BJ (cell line): ENCODE measurements around the gene MC1R. TPM values are rescaled to one million over a fixed set of nuclear protein-coding genes. Genes with fewer than 3 reads are reported as not detected.

Source experiments
- CTCF ChIA-PET: fragments of 350-600 bp; formaldehyde crosslinking; extraction: SDS; loops from one replicate; lab custom pipeline; 2021; ENCODE audit warnings: antibody characterized with exemption, inconsistent platforms; lab: Yijun Ruan, JAX
- POLR2A ChIA-PET: fragments of 300-600 bp; sonication (Branson Sonifier 250); formaldehyde crosslinking; extraction: SDS; loops from one replicate; lab custom pipeline; 2021; ENCODE audit warnings: antibody characterized with exemption; lab: Charles Lee
- DNase-seq: peaks from one replicate; pipeline ENCODE4 v3.0.0-alpha.2; 2011; ENCODE audit warnings: low read depth
- H3K27me3 ChIP-seq: 2 replicates; pipeline ENCODE4 v1.6.0; 2011; ENCODE audit warnings: low read length; ENCODE audit not compliant: control insufficient read depth, insufficient read depth
- H3K36me3 ChIP-seq: 2 replicates; pipeline ENCODE4 v1.5.1; 2011; ENCODE audit warnings: low read length; ENCODE audit not compliant: control insufficient read depth, insufficient read depth
- H3K4me3 ChIP-seq: 2 replicates; pipeline ENCODE4 v1.5.1; 2011; ENCODE audit warnings: low read depth, mild to moderate bottlenecking, control low read depth, low read length
- CTCF ChIP-seq: IDR thresholded peaks from 2 replicates; pipeline ENCODE4 v1.5.1; 2011; ENCODE audit warnings: low read depth, mild to moderate bottlenecking, control low read depth, inconsistent platforms, low read length, moderate library complexity; ENCODE audit not compliant: insufficient read depth
- polyA plus RNA-seq: library from polyadenylated mRNA; depleted of rRNA; stranded (reverse); fragments of >200 nt; gene quantifications from 2 replicates; pipeline ENCODE4 v1.2.3, GENCODE V29; 2011

Gene MC1R
- polyA plus RNA-seq, 1 experiment = 7.2 TPM

DNA sequence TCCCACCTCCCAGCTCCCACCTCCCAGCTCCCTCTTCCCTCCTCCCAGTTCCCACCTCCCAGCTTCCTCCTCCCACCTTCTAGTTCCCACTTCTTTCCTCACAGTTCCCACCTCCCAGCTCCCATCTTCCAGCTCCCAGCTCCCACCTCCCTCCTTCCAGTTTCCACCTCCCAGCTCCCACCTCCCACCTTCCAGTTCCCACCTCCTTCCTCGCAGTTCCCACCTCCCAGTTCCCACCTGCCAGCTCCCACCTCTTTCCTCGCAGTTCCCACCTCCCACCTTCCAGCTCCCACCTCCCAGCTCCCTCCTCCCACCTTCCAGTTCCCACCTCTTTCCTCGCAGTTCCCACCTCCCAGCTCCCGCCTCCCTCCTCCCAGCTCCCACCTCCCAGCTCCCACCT is 10.4 kb upstream of the MC1R start:
- Histone ChIP-seq H3K27me3 (no peaks in the 10 kb centered on the region), H3K36me3 (peaks cover 45% of the 10 kb centered on the region), H3K4me3 (no peak overlapping the region)
- no peak for TF ChIP-seq CTCF
- no peak for DNase-seq
- ChIA-PET POLR2A (interaction anchor here (0.6 kb wide), 1 partner anchor 35 kb away, joined by 4 read pairs; the partner anchor contains the start of gene TCF25), CTCF (interaction anchor here (0.6 to 6.6 kb wide), 5 partner anchors 10 to 202 kb away, joined by 3 to 48 read pairs (median 6); partner anchors contain the start of genes MC1R and TUBB3)

DNA sequence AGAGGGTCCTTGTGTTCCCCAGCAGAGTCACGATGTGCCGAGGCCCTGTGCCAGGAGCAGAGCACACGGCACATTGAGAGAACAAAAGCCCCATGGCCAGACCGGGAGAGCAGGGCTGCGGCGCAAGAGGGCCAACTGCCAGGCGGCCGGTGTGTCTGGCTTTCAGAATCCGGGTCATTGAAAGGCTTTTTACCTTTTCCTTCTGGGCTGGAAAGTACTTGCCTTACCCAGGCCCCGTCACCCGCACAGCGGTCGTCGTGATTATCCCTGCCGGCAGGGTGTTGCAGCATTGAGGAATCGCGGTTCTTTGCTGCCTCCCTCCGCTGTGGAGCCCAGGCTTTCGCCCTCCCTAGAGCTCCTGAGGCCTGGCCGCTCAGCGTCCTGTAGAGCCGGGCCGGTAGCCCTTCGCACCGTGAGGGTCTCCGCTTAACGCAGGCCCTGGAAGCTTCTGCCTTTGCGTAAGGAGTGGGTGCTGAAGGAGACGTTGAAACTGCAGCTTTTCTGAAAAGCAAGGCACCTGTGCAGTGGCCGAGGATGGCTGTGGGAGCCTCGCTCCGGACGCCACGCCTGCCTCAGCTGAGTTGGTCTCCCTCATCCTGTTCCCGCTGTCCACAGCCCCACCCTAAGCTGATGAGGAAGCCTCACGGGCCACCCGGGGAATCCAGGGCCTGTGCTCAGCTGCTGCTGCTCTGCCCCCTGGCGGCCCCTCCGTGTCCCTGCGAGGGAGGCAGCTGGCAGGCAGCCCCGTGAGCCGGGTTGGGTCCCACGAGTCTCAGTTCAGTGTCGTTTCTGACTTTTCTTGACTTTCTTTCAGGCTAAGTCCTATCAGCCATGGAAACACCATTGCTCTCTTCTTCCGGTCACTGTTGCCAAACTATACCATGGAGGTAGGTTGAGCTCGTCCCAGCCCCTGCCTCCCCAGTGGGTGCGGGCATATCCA is 8.6 kb upstream of the MC1R start:
- no peak for DNase-seq
- Histone ChIP-seq H3K4me3 (no peak overlapping the region), H3K27me3 (no peaks in the 10 kb centered on the region), H3K36me3 (peaks cover 38% of the 10 kb centered on the region)
- CTCF ChIA-PET = interaction anchor here (0.6 to 6.6 kb wide), 17 partner anchors 9 to 204 kb away, joined by 3 to 48 read pairs (median 3); partner anchors contain the start of genes DBNDD1, DEF8, MC1R and TUBB3
- peak; percentile 98 for TF ChIP-seq CTCF
- POLR2A ChIA-PET = no interaction called here

DNA sequence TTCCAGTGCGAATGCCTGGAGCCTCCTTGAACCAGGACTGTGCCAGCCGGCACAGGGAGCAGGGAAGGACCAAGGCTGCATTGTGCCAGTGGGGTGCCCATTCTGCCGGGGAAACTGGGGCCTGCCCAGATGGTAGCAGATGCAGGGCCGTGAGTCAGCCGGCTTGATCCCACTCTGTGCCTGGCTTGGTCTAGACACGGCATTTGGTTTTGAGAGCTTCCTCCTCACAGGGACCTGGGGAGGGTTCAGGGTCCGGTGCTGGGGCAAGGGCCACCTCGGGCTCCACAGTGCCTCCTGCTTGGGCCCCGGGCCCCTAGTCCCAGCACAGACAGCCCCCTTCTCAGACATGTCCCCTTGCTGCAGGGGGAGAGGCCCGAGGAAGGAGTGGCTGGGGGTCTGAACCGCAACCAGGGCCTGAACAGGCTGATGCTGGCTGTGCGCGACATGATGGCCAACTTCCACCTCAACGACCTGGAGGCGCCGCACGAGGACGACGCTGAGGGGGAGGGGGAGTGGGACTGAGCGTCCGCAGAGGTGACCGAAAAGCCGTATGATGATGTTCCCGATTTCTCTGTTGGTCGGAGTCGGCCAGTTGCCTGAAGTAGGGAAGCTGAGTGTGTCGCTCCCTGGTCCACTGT is 7.8 kb upstream of the MC1R start:
- Histone ChIP-seq H3K4me3 (no peak overlapping the region), H3K36me3 (peaks cover 30% of the 10 kb centered on the region), H3K27me3 (no peaks in the 10 kb centered on the region)
- ChIA-PET CTCF (interaction anchor here (0.6 to 6.6 kb wide), 15 partner anchors 8 to 205 kb away, joined by 3 to 48 read pairs (median 3); partner anchors contain the start of genes DBNDD1, DEF8, MC1R and TUBB3), POLR2A (no interaction called here)
- DNase-seq = no peak
- no peak for TF ChIP-seq CTCF

DNA sequence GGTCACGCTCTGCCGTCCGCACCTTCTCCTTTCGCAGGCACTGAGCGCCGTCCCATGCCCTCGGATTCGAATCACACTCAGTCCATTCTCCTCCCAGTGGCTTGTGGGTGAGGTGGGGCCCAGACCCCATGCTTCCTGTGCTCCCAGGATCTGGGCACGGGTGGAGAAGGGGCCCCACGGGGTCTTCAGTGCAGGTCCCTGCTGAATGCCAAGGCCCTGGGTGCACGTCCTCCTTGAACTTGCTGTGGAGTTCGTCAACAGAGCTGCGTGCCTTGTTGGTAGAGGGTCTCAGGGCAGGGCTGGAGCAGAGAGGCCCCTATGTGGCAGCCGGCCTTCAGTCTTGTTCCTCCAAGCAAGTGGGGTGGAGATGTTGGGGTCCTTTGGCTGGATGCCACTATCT is 7.3 kb upstream of the MC1R start:
- peaks cover 29% of the 10 kb centered on the region for H3K36me3 ChIP-seq
- H3K4me3 ChIP-seq = no peak overlapping the region
- ChIA-PET CTCF (interaction anchor here (1.0 to 6.6 kb wide), 3 partner anchors 11 to 18 kb away, joined by 3 to 48 read pairs (median 9); partner anchors contain the start of gene TUBB3), POLR2A (no interaction called here)
- DNase-seq = no peak
- no peak for TF ChIP-seq CTCF
- H3K27me3 ChIP-seq = no peaks in the 10 kb centered on the region

GRCh38 chr16:89912143-89912542 is 6.5 kb upstream of the MC1R start:
- Histone ChIP-seq H3K27me3 (no peaks in the 10 kb centered on the region), H3K4me3 (no peak overlapping the region), H3K36me3 (peaks cover 24% of the 10 kb centered on the region)
- TF ChIP-seq CTCF = no peak
- POLR2A ChIA-PET = no interaction called here
- no peak for DNase-seq
- CTCF ChIA-PET = interaction anchor here (6.6 kb wide), 1 partner anchor 11 kb away, joined by 48 read pairs; the partner anchor contains the start of gene TUBB3
